Stimulated activated CD8-positive, alpha-beta memory T cell treated with anti-CD3 and anti-CD28 coated beads, Interleukin-12 subunit alpha, Interleukin-12 subunit beta, amount 100 ng/mL, for 24 hours (primary cell): ENCODE data around the gene ZNF688.
A peak's percentile ranks its signal among the peaks of the same experiment; 100 is the strongest.
"Not testable (repeated sequence)": the region's sequence is repeated elsewhere in the genome, so short reads cannot be mapped to it uniquely, and the experiment has no call there.

ENCODE experiments used
- DNase-seq: peaks from one replicate; pipeline ENCODE4 v3.0.0-alpha.2; 2020; ENCODE audit errors: extremely low read depth

The ZNF688 gene

DNA sequence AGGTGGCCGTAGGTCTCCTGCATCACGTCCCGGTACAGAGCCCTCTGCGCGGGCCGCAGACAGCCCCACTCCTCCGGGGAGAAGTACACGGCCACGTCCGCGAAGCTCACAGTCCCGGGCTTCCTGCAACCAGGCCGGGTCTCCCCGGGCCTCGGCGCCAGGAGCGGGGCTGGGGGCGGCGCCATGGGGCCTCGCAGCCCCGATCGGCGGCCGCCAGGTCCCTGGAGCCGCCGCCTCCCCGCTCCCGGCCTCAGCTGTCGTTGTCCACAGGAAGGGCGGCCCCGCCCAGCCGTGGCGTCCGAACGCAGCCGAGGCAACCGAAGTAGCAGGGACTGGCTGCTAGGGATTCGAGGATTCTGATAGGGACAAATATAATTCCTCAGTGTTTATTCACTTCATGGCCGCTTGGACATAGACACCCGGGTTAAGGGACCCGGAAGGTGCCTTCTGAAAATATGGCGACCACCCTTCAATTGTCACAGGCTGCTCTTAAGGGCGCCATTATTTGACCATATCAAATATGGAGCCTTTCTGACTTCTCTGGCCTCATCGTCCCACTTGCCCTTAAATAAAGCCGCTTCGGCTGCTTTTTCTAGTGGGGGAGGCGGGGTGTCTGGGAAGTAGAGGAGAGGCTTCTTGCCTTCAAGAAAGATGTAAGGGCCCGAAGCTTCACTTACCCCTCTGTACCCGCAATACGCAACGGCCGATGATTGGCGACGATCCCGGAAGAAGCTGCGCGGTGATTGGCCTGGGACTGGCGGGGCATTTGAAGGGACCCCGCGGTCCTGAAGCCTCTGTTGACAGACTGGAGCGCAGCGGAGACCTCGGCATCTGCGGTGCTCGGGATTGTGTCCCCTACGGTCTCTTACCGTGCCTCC lies at the start of gene ZNF688:
Gene ZNF688 (minus strand): TSS at position 270 of the 878 bp plus-strand sequence. CDS start 85 bp downstream, at position 185.
- peak; percentile 81 for DNase-seq

DNA sequence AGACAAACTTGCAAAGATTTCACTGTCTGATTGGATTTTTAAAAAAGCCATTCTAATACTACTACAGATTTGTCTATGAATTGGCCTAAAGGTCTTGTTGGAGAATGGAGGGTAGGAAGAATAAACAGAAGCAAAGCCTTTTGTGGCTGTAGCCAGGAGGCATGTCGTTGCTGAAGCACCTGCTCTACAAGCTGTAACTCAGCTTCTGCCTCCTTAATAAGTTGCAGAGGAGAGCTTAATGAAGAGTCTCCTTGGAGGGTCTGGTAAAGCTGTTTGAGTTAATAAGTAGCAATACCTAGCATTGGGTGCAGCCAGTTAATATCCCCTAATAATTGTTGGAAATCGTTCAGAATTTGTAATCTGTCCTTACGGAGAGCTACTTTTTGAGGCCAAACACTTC lies 48.7 kb upstream of the ZNF688 start:
- no peak for DNase-seq

DNA sequence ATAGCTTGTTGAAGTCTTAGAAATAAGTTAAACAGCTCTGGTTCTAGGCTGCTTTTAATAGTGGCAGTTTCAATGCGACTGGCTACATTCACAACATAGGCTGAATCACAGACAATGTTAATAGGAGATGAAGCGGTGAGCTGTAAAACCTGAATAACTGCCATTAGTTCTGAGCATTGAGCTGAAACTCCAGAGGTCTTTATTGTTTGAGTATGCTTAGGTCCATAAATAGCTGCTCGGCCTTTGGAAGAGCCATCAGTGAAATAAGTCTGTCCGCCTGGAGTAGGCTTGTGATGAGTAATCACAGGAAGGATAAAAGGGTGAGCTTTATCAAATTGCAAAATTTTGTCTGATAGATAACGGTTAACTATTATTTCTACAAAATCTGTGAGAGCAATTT lies 48.1 kb upstream of the ZNF688 start:
- no peak for DNase-seq

DNA sequence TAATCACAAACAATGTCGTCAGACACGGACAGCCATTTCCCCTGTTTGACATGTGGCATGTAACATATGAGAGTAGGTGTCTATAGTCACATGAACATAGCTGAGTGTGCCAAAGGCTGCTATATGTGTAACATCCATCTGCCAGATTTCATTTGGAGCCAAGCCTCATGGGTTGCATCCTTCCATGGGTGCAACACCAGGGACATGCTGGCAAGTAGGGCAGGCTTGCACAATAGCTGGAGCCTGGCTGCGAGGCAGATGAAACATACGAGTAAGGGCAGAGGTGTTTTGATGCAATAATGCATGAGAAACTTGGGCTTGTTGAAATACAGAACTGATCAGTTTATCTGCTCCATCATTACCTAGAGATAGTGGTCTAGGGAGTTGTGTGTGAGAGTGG lies 47.7 kb upstream of the ZNF688 start:
- no peak for DNase-seq

DNA sequence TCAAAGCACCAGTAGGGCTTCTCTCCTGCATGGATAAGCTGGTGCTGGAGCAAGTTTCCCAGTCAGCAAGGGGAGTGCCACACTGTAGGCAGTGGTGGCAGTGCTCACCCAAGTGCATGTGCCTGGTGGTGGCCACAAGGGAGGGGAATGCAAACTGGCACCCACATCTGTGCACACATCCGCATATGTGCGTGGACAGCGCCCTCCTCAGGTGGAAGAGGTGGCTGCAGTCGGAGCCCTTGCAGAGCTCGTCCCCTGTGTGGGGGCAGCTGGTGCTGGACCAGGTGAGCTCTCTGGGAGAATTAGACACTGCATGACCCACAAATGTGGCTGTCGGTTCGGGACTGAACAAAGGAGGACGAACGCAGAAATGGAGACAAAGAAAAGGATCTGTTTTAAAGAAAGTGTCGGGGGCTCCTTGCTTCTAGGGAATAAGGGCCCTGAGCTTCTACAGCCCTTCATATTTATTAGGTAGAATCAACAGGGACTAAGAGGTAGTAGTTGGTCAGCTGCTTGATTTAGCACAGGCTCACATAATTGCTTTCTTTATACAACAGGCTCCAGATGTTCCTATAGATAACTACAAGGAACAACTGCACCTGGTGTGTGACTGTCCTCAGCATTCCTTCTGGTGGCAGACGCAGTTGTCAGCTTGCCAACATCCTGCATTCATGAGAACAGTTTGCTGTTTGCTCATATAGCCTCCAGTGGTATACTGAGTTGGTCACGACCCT lies 44.0 kb upstream of the ZNF688 start:
- no peak for DNase-seq

DNA sequence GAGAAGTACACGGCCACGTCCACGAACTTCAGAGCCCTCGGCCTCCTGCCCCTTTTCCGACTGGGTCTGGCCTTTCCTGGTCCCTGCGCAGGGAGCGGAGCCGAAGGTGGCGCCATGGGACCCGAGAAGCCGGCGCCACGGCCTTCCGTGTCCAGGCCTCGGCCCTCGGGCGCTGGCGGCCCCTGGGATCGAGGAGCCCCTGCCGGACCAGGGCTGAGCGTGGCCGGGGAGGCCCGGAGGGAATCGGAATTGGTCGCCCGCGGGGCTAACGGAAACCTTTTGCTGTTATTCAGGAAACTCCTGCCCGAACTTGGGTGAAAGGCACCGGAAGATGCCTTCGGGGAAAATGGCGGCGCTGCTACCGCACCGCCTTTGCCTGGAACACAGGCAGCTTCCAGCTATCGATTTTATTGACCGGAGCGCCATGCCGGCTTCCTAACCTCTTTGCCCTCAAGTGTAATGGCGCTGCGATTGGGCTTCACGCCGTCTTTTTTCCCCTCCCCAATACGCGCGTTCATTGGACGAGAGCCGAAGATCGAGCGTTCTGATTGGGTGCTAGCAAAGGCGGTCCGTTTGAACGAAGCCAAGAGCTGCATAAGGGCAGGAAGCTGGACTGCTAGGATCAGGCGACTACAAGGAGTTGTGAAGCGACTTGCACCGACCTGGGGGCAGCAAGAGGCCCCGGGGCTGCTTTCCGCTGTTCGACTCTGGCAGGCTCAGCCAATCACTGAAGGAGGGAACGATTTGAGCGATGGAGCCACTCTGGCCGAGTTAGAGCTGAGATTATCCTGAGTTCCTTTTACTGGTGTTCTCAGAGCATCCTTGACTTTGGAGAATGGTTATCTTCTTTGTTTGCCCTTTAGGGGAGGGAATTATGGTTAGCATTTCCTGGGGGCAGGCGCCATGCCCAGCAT lies 38.7 kb upstream of the ZNF688 start, which contains the start of gene ZNF689:
Gene ZNF689 (minus strand): TSS at position 464 of the 914 bp plus-strand sequence. CDS start 348 bp downstream, at position 116.
- DNase-seq: peak; percentile 71

DNA sequence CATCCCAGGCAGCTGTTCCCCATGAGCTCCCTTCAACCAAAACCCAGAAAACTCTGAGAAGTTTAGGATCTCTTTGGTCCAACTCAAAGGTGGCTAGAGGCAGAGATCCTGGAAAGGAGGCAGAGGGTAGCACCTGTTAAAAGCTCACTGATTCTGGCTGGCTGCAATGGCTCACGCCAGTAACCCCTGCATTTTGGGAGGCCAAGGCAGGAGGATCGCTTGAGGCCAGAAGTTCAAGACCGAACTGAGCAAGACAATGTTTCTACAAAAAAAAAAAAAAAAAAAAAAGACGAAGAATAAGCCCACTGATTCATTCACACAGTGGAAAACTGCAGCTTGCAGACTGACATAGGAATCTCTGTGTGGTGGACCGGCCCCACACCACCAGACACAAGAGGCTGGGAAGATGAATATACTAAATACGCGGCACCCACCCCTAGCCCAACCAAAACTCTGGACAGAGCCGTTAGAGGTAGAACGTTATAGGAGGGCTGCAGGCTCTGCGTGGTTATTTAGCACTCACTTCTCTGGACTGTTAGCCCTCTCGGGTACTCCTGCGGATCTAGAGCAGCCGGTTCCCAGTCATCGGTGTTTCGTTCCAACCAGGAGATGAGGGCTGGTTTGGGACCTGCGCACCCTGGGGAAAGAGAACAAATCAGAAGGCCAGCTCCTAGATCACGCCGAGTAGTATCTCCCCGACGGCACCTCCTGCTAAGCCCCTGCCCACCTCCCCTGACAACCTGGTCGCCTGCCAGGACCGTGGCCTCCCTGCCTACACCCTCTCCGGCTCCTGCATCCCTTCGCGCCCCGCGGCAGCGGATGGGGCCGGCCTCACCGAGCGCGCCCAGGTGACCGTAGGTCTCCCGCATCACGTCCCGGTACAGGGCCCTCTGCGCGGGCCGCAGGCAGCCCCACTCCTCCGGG lies 37.8 kb upstream of the ZNF688 start:
- DNase-seq: no peak

DNA sequence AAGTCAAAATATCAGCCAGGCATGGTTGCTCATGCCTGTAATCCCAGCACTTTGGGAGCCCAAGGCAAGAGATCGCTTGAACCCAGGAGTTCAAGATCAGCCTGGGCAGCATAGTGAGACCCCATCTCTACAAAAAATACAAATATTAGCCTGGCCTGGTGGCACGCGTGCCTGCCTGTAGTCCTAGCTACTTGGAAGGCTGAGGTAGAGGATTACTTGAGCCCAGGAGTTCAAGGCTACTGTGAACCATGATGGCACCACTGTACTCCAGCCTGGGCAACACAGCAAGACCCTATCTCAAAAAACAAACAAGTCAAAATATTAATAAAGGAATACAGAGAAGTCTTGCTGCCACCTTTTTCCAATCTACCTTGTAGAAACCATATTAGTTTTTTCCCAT lies 34.5 kb upstream of the ZNF688 start:
- no peak for DNase-seq

DNA sequence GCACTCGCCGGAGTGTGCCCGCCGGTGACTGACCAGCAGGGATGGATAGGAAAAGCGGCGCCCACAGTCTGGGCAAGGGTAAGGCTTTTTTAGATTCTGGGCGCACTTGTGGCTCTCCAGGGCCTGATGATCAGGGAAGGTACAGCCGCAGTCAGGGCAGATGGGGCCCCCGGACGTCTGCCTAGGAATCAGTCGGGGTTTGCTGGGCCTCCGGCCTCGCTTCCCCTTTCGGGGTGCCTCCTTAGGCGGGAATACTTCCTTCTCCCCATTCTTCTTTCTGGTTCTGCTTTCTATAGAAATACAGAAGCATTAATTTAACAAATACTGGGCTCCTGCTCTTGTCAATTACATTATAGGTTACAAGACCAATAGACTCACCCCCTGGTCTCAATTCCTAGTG lies 33.6 kb upstream of the ZNF688 start:
- DNase-seq: no peak

DNA sequence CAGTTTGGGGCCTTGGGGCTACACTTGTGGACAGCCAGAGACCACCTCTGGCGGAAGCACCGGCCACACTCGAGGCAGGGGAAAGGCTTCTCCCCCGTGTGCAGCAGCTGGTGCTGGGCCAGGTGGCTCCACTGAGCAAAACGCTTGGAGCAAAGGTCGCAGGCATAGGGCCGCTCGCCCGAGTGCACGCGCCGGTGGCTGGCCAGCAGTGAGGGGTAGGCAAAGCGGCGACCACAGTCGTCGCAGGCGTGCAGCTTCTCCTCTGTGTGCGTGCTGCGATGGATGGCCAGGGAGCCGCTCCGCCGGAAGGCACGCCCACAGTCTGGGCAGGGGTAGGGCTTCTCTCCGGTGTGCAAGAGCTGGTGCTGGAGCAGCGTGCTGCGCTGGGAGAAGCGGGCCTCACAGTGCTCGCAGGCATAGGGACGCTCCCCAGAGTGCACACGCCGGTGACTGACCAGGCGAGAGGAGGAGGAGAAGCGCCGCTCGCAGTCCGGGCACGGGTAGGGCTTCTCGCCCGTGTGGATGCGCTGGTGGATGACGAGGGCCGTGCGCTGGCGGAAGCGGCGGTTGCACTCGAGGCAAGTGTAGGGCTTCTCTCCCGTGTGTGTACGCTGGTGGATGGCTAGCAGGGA lies 32.9 kb upstream of the ZNF688 start:
- DNase-seq: no peak

DNA sequence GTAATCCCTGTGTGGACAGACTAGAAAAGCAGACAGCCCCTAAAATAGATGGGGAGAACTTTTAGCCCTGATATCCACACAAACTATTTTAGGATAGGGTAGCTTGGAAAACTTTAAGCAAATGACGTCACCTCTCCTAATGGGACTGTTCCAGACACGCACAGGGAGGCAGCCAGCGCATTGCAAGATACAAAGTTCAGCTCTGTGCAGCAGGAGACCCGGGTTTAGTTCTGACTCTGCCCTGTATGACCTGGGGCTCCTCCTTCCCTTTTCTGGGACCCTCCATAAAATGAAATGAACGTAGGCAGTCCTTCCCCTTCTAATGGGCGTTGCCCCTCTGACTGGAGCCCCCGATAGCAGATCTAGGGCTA lies 32.4 kb upstream of the ZNF688 start:
- DNase-seq: no peak

DNA sequence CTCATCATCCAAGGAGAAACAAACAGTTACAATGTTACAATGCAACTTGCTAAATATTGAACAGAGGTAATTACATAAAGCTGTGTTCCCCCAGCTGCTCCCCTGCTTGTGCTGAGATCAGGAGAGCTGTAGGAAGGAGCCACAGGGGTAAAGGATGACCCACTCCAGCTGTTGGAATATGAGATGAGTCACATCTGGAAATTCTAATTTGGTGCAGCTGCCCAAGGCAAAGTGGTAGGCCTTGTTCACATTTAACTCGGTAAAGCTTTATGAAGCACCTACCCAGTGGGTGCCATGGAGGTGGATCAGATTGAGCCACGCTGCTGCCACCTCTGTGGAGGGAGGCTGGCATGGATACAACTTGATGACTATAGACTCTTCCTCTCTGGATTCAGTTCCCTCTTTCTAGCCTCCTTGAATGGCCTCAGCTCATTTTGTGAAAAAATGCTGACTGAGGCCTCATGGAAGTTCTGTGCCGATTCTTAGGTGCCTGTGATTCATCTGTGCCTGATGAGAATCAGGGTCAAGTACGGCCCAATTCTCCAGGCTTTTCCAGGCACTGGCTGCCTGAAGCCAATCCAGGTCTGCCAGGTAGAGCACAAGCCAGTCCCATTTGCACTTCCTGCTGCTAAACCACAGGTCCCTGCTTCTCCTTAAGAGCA lies 31.2 kb upstream of the ZNF688 start:
- DNase-seq: no peak

DNA sequence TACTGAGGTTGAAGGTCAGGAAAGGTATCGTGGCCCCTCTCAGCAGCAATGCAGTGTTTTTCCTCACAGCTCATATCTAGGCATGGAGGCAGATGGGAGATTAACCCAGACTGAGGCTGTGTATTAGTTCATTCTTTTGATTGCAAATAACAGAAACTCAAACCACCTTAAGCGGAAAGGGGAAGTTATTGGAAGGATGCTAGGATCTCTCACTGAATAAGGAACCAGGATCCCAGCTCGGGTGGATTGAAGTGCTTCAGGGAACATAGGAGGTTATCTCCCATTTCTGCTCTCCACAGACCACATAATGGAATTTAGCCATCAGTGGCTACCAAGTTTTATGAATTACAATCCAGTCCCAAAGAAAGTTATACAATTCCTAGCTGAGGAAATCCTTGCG lies 30.5 kb upstream of the ZNF688 start:
- no peak for DNase-seq

DNA sequence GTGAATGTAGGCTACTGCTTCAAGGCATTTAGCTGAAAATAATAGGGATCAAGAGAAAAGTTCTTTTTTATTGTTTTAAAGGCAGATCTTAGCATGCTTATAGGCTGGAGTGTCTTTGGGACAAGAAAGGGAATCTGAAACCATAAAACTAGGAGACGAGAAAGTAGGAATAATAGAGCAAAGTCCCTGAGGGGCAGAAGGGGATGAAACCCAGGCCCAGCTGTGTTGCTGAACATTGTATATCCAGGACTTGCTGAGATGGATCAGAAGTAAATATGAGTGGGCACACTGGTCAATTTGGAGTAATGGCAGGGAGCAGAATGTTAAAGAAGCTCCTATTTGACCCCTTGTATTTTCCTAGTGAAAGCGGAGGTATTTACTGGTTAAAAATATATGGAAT lies 29.4 kb upstream of the ZNF688 start:
- no peak for DNase-seq

DNA sequence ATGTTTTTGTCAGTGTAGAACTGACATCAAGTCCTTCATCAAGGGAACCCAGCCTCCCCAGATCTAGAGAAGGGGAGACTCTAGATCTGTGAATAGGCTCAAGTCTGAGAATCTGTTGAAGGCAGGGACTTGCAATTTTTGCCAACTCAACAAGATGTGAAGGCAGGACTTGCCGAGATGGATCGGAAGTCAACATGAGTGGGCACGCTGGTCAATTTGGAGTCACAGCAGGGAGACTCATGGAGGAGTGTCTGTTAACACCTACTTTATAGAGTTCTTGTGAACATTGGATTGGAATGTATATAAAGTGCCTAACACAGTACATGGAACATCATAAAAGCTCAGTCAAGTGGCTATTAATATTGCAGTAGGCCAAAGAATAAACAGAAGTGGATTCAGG lies 28.7 kb upstream of the ZNF688 start:
- no peak for DNase-seq

DNA sequence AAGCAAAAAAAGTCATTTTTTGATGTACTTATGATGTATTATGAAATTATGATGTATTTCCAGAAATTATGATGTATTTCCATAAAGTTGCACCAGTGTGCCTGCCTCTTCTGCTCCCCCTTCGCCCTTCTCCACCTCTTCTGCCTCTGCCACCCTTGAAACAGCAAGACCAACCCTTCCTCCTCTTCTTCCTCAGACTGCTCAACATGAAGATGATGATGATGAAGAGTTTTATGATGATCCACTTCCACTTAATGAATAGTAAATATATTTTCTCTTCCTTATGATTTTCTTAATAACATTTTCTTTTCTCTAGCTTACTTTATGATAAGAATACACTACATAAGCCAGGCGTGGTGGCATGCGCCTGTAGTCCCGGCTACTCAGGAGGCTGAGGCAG lies 21.4 kb upstream of the ZNF688 start:
- DNase-seq: no peak

DNA sequence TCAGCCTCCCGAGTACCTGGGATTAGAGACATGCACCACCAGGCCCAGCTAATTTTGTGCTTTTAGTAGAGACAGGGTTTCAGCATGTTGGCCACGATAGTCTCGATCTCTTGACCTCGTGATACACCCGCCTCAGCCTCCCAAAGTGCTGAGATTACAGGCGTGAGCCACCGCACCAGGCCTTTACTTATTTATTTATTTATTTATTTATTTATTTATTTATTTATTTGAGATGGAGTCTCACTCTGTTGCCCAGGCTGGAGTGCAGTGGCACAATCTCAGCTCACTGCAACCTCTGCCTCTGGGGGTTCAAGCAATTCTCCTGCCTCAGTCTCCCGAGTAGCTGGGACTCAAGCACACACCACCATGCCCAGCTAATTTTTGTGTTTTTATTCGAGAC lies 19.4 kb upstream of the ZNF688 start:
- not testable (repeated sequence) for DNase-seq

DNA sequence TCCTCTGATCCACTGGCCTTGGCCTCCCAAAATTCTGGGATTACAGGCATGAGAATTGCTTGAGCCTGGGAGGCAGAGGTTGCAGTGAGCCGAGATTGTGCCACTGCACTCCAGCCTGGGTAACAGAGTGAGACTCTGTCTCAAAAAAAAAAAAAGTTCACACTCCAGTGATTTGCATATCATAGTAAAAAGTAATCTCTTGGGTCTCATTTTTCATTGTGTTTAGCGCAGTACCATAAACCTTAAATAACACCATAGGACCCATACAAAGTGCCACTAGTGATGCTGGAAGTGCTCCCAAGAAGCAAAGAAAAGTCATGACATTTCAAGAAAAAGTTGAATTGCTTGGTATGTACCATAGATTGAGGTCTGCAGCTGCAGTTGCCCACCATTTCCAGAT lies 18.1 kb upstream of the ZNF688 start:
- DNase-seq: not testable (repeated sequence)

DNA sequence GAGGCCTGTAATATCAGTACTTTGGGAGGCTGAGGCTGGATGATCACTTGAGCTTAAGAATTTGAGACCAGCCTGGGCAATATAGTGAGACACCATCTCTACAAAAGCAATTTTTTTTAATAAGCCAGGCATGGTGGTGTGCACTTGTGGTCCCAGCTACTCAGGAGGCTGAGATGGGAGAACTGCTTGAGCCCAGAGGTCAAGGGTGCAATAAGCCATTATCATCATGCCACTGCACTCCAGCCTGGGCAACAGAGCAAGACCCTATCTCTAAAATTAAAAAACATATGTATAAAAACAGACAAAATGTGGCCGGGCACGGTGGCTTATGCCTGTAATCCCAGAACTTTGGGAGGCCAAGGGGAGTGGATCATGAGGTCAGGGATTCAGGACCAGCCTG lies 17.1 kb upstream of the ZNF688 start:
- DNase-seq: no peak
